GM18870 (cell line): ENCODE results near the gene CNTNAP2.

Experiments used
- ATAC-seq: cut with Tn5 transposase; IDR thresholded peaks from one replicate; pipeline ENCODE4 v1.9.1; 2021; ENCODE audit warnings: moderate library complexity; ENCODE audit not compliant: unreplicated experiment

Gene CNTNAP2

DNA sequence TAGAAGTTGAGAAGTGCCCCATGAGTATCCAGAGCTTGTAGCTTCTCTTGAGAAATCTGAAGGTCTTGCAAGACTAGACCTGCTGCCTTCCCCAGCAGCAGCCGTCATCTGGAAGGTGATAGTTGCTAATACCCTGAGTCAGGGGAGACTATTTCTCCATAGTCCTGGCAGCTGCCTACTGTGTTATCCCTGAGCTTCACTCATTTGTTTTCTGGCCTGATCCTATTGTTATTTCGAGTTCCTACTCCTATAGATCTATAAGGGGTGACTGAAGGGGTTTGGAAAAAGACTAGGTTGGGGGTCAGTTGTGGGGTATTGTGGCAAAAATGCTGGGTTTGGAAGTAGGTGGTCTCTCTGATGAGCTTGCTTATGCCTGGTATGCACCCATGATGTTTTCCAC, 297.8 kb downstream of the CNTNAP2 start:
- ATAC-seq, result no peak

DNA sequence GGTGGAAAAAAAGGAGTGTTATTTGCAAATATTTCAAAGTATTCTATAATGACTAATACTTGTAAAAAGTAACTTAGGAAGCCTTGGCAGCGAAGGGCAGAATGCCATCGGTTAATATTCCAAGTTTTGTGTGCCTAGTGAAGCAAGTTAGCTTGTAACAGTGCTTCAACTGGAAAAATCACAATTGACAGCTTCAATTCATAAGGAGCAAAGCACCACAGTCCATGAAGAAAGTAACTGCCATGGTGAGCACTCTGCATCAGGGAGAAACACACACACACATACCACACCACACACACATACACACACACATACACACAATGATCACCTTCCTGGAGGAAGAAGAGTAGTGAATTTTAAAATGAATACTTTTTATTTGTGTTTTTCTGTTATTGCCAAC, 298.3 kb downstream of the CNTNAP2 start:
- no peak for ATAC-seq

DNA sequence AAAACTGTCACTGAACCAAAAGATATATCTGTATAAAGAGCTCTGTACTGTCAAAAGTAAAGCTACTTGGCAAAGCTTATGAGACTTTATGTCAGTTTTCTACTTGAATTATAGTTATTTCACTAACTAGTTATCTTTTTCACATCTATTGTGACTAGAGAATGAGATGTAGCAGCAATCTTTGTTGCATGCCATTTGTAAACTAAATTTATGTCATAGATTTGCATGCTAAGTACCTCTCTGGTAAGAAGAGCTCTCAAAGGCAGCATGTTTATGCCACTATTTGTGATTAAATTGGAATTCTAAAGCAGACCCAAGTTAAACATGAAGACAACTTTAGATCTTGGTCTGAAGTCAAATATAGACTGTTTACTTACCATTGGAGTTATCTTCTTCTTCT, 300.6 kb downstream of the CNTNAP2 start:
- no peak for ATAC-seq

DNA sequence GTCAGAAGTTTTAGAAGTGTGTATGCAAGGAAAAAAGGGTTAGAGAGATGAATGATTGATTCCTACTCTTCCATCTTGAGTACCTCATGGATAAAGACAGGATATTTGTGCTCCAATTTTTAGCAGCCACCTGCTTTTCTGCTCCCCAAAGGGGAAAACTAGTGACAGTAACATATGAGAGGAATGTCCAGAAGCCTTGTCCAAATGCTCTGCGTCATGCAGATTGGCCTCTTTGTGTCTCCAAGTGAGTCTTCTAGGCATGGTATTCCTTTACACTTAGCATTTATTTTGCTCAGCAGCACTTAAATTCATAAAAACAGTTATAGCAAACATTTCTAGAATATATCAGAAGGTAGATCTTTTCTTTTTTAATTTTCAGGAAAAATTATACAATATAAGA, 306.8 kb downstream of the CNTNAP2 start:
- ATAC-seq, result no peak

DNA sequence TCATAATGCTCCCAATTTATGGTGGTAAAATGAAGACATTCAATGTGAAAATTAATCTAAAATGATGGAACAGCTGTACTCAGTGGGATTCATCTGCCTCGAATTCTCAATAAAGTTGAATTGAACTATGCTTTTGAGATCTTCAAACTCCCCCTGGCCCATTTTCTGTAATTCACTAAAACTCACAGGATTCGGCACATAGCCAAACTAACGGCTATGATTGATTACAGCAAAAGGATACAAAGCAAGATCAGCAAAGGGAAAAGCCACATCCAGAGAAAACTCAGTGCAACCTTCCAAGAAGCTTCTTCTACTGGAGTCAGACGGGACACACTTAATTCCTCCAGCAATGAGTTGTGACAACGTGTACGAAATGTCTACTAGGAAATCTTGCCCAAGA, 307.5 kb downstream of the CNTNAP2 start:
- no peak for ATAC-seq

DNA sequence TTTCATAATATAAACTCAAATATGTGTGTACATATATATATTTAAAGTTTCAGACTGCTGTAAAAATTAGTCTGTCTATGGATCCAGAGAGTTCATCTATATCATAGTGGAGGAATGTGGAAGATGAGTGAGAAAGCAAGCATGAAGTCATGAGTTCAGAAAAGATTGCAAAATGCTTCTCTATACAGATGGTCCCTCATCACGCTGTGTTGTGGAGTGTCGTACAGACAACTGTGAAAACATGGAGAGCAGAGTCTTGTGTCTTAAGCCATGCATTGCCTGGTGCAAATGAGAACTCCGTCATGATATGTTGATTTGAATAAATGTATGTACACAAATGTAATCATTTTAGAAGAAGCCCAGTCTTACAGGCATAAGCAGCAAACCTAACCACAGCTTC, 316.9 kb downstream of the CNTNAP2 start:
- ATAC-seq, result no peak

DNA sequence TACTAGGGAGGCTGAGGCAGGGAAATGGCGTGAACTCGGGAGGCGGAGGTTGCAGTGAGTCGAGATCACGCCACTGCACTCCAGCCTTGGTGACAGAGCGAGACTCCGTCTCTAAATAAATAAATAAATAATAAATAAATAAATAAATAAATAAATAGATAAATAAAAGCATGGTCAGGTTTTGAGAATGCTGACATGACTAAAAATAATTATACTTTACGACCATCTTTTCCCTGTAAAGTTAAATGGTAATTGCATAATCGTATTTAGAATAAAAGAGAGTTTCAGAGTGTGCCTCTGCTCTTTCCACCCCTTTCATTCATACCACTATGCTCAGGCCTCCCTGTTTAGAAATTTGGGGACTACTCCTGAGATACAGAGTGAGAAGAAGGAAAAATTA, 326.5 kb downstream of the CNTNAP2 start:
- no peak for ATAC-seq

DNA sequence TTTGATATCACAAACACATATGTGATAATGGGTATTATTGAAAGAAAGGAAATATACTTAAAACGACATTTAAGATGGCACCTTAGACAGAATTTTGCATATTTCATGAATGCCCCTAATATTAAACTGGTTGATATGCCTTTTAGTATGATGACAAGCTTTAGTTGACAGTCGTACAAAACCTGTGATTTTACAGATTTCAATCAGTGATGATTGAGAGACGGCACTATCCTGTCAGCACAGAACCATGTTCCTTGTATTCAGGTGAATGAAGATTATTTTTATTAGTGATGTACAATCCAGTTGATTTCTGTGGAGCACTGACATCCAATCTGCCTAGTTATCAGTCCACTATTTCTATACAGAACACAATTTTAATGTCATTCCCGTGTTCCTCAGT, 333.0 kb downstream of the CNTNAP2 start:
- no peak for ATAC-seq

DNA sequence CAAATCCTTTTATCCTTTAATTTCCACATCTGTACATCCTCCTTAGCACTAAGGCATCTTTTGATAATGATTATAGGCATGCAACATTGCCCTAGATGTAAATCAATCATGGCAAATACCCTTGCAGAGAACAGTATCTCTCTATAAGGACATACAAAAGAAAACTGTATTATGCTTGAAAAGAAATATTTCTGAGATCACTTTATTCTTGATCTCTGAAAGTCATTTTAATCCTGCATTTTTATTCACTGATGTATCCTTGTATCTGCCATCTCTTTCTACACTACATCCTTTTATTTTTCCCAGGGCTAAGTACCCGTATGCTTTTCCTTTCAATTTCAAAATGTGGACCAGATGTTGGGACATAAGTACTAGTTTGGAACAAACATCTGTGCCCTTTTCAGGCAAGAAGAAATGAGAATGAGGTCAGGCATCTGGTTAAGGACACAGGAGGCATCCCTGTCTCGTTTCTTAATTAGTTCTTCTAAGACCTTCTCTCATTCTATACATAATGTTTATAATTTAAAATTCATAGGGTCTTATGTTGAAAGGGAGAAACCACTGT, 338.6 kb downstream of the CNTNAP2 start:
- ATAC-seq, result no peak

DNA sequence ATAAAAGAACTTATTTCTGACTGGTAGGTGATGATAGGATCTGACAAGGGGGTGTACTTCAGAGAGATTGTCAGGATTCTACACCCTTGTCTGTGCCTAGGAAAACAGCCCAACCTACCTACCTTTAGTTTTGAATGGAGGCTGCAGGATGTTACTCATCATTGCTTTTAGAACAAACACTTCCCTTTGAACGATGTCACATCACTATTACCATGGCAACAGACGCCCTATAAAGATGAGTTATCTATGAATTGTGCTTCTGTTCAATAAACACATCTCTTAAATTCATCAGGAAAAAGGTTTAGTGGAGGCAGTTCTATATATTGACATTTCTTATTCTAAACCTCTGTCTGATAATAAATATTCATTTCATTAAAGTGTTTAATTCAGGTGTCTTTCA, 362.4 kb downstream of the CNTNAP2 start:
- no peak for ATAC-seq

DNA sequence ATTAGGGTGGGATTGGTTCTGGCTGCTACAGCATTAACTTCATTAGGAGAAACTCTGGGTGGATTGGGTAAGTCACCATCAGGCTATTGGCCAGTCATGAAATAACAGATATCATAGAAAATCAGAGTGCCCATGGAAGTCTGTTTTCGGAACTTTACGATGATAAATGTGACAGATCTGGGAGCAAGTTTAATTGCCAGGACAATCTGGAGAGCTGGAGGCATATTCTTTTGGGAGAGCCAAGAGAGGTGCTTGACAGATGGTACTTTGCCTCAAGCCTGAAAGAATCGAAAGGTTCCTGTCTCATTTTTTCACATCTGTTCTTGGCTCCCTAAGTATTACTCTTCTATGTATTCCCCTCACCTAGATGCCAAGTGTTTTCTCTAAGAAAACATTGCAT, 369.9 kb downstream of the CNTNAP2 start:
- no peak for ATAC-seq

DNA sequence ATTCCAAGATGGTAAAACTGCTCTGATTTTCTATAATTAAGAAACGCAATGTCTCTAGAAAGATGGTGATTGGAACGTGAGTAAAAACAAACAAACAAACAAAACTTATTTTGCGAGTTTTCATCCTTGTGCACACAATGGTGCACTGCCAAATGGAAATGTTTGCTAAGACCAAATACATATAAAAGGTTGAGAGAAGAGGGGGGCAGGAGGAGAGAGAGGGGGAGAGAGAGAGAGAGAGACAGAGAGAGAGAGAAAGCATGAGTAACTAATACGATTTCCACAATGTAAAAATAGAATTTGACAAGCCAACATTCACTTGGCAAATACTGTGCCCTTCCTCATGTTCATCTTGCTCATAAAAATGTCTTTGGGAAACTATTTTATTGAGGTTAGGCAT, 375.4 kb downstream of the CNTNAP2 start:
- ATAC-seq, result no peak

DNA sequence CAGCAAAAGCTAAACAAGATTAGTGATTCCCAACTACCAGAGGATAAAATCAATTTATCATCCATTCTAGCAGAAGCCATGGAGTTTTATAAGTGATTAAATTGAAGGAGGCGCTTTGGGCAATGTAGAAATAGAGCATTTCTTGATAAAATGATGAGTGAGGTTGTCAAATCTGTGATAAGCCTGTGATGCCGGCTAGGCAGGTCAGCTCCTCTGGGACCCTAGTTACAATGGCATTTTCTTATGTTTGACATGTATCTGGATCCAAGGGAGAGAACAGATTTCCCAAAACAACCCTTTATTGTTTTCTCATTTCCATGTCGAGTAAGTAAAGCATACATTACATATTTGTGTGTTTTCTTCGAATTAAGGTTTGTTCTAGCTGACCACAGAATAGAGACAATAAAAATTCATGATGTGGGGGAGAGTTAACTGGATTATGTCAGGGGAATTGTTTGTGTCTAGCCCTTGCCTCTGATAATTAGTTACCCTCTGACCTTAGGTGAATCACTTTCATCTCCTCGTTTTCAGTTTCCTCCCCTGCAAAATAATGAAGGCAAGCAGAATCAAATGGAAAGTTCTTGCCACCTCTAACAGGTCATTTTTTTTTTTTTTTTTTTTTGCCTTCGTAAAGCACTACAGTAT, 378.5 kb downstream of the CNTNAP2 start:
- no peak for ATAC-seq

DNA sequence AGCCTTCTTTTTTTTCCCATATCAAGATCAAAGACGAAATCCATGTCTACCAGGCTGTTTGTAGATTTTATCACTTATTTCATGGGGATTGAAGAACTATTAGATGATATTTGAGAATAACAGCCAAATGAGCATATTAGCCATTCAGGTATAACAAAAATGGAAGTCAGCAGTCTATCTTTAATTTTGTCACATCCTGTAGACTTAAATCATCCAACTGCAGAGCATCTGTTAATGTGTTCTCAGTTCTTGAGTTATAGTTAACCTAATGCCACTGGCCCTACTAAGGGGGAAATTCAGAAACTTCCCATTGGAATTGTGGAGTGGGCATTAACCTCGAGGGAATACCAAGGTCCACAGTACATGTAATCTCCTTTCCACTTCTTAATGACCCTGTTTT, 380.1 kb downstream of the CNTNAP2 start:
- no peak for ATAC-seq

DNA sequence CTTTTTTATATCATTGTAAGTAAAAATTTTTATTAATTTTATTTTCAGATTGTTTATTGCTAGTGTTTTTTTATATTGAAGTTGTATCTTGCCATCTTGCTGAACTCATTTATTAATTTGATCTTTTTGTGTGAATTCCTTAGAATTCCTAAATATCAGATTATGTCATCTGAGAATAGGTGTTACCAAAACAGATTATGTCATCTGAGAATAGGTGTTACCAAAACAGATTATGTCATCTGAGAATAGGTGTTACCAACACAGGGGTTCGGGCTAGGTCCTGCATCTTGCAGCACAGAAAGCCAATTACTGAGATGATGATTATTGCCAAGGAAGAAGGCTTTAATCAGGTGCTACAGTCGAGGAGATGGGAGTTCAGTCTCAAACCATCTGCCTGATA, 383.4 kb downstream of the CNTNAP2 start:
- no peak for ATAC-seq

DNA sequence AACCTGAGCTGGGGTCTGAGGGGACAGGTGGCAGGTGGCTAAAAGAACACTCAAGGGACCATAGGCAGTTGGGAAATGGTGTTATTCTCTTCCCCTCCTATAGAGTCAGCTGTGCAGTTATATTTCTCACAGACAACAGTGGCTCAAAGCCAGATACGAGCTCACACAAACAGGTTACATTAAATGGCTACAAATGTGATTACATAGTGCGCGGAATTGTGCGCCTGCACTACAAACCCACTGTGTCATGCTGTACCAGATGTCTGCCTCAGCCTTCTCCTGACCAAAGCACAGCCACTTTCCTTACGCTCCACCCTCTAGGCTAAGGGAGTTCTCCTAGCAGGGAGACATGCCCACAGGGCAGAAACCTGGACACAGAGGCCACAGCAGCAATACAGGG, 387.2 kb downstream of the CNTNAP2 start:
- no peak for ATAC-seq

DNA sequence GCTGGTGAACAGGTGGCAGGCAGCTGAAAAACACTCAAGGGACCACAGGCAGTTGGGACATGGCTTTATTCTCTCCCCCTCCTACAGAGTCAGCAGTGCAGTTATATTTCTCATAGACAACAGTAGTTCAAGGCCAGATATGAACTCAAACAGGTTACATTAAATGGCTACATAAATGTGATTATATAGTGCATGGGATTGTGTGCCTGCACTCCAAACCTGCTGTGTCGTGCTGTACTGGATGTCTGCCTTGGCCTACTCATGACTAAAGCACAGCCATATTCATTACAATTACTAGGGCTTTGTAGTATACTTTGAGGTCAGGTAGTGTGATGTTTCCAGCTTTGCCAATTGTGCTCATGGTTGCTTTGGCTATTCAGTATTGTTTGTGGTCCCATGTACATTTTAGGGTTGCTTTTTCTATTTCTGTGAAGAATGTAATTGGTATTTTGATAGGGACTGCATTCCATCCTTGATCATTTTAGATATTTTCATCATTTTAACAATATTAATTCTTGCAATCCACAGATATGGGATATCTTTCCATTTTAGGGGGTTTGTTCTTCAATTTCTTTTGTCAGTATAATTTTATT, 393.6 kb downstream of the CNTNAP2 start:
- no peak for ATAC-seq

DNA sequence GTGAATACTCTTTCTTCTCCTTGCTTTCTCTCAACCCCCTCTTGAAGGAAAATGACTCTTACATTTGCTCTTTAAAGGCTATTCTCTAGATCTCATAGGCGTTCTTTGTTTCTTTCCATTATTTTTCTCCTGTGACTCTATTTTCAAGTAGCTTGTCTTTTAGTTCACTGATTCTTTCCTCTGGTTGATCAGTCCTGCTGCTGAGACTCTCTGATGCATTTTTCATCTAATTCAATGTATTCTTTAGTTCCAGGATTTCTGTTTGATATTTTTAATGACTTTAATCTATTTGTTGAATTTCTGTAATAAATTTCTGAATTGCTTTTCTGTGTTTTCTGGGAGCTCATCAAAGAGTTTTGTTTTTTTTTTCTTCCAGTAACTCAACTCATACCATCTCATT, 397.7 kb downstream of the CNTNAP2 start:
- ATAC-seq, result no peak

DNA sequence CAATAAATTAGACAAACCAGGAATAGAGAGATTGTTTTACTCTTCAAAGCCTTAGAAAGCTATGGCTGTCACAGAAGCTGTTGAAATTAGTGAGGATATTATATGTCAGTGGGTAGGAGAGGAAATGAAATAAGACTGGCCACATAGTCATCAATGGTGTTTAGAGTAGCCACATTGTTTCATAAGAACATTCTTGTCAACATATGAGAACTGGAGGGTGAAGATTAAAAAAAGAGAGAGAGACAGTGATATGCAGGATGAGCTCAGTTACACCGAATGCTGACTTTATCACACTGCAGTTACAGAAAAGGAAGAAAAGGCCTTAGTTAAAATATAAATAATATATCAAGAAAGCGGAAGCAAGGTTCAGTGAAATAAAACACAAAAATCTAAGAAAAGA, 412.0 kb downstream of the CNTNAP2 start:
- ATAC-seq, result no peak

DNA sequence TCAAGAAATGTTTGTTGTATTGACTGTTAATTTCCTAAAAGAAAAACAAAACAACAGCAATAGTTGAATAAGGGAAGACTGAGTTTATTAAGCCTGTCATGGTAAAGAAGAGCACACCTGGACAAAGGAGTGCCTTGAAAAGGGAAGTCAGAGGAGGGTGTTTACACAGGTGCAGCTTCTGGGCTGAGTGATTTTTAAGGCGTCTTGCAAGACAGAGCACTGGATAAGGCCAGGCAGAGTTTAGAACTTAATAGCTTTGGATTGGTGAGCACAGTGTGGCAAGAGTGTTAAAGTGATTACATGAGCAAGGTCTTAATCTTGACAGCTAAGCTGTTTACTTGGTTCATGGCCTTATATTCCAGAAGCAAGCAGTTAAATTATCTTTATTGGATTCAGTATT, 423.2 kb downstream of the CNTNAP2 start:
- ATAC-seq, result no peak

DNA sequence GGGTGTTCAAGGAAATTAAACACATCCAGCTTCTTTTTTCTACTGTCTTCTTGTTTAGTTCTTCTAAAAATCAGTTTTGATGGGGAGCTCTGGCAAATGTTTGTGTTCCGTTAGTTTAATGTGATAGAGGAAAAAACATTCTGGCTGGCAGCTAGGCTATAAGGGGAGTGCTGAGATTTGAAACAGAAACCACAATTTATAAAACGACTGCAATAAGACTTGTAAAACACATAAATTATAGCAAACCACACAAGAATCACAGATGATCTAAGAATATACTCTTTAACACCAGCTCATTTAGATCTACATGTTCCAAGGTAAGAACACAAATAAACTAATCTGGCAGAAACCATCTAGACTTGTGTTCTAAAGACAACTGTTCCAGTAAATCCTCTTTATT, 425.5 kb downstream of the CNTNAP2 start:
- ATAC-seq, result no peak

DNA sequence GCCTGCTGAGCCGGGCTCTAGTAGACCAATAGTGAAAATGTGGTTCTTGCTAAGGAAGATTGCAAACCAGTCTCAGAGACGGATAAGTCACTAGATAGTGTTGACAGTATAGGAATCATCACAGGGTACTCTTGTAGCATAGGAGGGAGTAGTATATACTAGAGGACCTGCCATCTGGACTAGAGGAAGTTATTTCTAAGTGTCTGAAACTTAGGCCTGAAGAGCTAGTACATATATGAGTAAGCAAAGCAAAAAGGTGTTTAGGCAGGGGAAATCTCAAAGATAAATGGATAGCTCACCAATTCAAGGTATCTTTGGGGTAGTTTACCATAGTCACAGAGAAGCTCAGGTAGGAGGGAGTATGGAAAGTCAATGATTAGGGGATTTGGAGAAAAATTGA, 428.1 kb downstream of the CNTNAP2 start:
- ATAC-seq, result no peak

DNA sequence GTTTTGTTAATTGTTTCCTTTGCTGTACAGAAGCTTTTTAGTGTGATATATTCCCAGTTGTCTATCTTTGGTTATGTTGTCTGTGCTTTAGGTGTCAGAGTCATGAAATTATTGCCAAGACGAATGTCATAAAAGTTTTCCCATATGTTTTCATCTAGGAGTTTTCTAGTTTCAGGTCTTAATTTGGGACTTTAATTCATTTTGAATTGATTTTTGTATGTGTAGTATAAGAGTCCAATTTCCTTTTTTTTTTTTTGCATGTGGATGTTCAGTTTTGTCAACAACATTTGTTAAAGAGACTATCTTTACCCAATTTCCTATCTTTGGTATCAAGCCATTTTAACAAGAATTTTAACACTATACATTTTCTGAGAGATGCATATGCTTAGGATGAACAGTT, 432.2 kb downstream of the CNTNAP2 start:
- ATAC-seq, result no peak
